Neural progenitor cell (in vitro differentiated cells): ENCODE data around the gene JPH2. TPM values are rescaled to one million over a fixed set of nuclear protein-coding genes. Genes with fewer than 3 reads are reported as not detected.

Source experiments
- DNase-seq: peaks from one replicate; pipeline ENCODE4 v3.0.0-alpha.2; 2016; ENCODE audit warnings: low spot score
- H2AFZ ChIP-seq: fragments of 200-600 bp; sonication (generic); replicated peaks from 2 replicates; pipeline ENCODE4 v1.6.1; 2016; ENCODE audit warnings: antibody characterized with exemption
- H3F3A ChIP-seq: fragments of 200-600 bp; sonication (generic); 2 replicates; pipeline ENCODE4 v1.6.1; 2016; ENCODE audit warnings: antibody characterized with exemption, low read depth
- H3K27ac ChIP-seq: fragments of 200-600 bp; sonication (generic); 2 replicates; pipeline ENCODE4 v1.5.1; 2016; ENCODE audit warnings: mild to moderate bottlenecking
- H3K27me3 ChIP-seq: fragments of 200-600 bp; sonication (generic); 2 replicates; pipeline ENCODE4 v1.6.1; 2016; ENCODE audit warnings: mild to moderate bottlenecking, moderate library complexity
- H3K36me3 ChIP-seq: fragments of 200-600 bp; sonication (generic); 2 replicates; pipeline ENCODE4 v1.5.1; 2016
- H3K4me1 ChIP-seq: fragments of 200-600 bp; sonication (generic); 2 replicates; pipeline ENCODE4 v1.6.1; 2016; ENCODE audit warnings: mixed run types
- H3K4me2 ChIP-seq: fragments of 200-600 bp; sonication (generic); 2 replicates; pipeline ENCODE4 v1.6.1; 2016
- H3K4me3 ChIP-seq: fragments of 200-600 bp; sonication (generic); 2 replicates; pipeline ENCODE4 v1.5.1; 2016
- H3K79me2 ChIP-seq: fragments of 200-600 bp; sonication (generic); 2 replicates; pipeline ENCODE4 v1.6.1; 2016; ENCODE audit warnings: low read depth
- H3K9ac ChIP-seq: fragments of 200-600 bp; sonication (generic); 2 replicates; pipeline ENCODE4 v1.6.1; 2016
- H3K9me3 ChIP-seq: fragments of 200-600 bp; sonication (generic); 2 replicates; pipeline ENCODE4 v1.5.1; 2016; ENCODE audit warnings: low read depth
- H4K20me1 ChIP-seq: fragments of 200-600 bp; sonication (generic); 2 replicates; pipeline ENCODE4 v1.6.1; 2016; ENCODE audit warnings: low read depth
- H3K27ac Mint-ChIP-seq: 3 replicates; pipeline ENCODE4 v1.8.0; 2021; ENCODE audit warnings: mixed read lengths
- H3K27me3 Mint-ChIP-seq: 2 replicates; pipeline ENCODE4 v1.8.0; 2022; ENCODE audit warnings: low read depth, mild to moderate bottlenecking, inconsistent platforms, moderate library complexity, mixed read lengths; ENCODE audit not compliant: insufficient read depth
- H3K36me3 Mint-ChIP-seq: 3 replicates; pipeline ENCODE4 v1.8.0; 2021; ENCODE audit warnings: mixed read lengths
- H3K4me1 Mint-ChIP-seq: 3 replicates; pipeline ENCODE4 v1.8.0; 2021; ENCODE audit warnings: mixed read lengths
- H3K4me3 Mint-ChIP-seq: 3 replicates; pipeline ENCODE4 v1.8.0; 2021; ENCODE audit warnings: mild to moderate bottlenecking, moderate library complexity, mixed read lengths
- H3K9me3 Mint-ChIP-seq: 3 replicates; pipeline ENCODE4 v1.8.0; 2020; ENCODE audit warnings: mixed read lengths
- EZH2 ChIP-seq: fragments of 200-600 bp; sonication (generic); IDR thresholded peaks from 2 replicates; pipeline ENCODE4 v1.6.1; 2017; ENCODE audit warnings: antibody characterized with exemption, mild to moderate bottlenecking, moderate library complexity
- EZH2phosphoT487 ChIP-seq: fragments of 200-600 bp; sonication (generic); IDR thresholded peaks from 2 replicates; pipeline ENCODE4 v1.6.1; 2017; ENCODE audit warnings: antibody characterized with exemption
- total RNA-seq: library from RNA; depleted of rRNA; stranded (reverse); fragments of >200 nt; gene quantifications from 2 replicates; pipeline ENCODE4 v1.2.3, GENCODE V29; 2015; ENCODE audit warnings: low replicate concordance
- TF ChIP-seq, protein P1 (sequence below): fragments of 200-600 bp; sonication (generic); IDR thresholded peaks from 2 replicates; pipeline ENCODE4 v1.5.1; 2017; ENCODE audit warnings: antibody characterized with exemption, mild to moderate bottlenecking

The JPH2 gene
- total RNA-seq, 1 donor from 2014 or later: not detected

DNA sequence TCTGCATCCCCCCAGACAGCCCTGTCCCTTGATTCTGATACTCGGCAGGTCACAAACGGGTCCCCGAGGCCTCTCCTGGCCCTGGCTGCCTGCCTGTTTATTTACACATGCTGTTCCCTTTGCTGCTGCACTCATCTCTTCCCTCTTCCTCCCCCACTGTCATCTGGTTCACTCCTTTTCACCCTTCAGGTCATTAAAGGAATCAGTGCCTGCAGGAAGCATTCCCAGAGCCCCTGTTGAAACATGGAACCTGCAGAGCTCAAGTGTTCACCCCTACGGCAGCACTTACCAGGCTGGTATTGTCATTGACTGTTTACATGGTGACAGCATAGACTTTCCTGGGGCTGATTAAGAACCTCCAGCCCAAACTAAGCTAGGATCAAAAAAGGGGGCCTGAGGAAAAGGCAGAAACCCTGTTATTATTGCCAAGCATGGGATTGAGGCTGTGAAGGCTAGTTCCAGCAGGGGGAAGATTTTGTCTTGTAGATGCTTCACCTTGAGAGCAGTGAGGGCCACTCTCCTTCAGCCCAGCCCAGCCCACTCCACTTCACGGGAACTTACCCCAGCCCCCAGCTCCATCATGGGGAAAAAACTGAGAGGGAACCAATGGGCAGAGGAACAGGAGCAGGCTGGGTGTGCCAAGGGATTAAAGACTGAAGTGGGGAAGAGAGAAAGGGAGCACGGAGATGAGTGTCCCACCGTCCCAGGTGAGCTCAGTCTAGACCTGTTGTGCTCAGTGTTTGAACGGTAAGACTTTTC, 73.2 kb downstream of the JPH2 start:
- no peaks in the 10 kb centered on the region for H3K27me3 ChIP-seq
- Mint-ChIP-seq H3K4me3 (no peak overlapping the region), H3K9me3 (peaks cover 4% of the 10 kb centered on the region), H3K4me1 (peaks cover 9% of the 10 kb centered on the region), H3K36me3 (no peaks in the 10 kb centered on the region), H3K27ac (peak overlapping the region; percentile 37), H3K27me3 (peaks cover 12% of the 10 kb centered on the region)
- H2AFZ ChIP-seq: no peak overlapping the region
- TF ChIP-seq, protein P1, sequence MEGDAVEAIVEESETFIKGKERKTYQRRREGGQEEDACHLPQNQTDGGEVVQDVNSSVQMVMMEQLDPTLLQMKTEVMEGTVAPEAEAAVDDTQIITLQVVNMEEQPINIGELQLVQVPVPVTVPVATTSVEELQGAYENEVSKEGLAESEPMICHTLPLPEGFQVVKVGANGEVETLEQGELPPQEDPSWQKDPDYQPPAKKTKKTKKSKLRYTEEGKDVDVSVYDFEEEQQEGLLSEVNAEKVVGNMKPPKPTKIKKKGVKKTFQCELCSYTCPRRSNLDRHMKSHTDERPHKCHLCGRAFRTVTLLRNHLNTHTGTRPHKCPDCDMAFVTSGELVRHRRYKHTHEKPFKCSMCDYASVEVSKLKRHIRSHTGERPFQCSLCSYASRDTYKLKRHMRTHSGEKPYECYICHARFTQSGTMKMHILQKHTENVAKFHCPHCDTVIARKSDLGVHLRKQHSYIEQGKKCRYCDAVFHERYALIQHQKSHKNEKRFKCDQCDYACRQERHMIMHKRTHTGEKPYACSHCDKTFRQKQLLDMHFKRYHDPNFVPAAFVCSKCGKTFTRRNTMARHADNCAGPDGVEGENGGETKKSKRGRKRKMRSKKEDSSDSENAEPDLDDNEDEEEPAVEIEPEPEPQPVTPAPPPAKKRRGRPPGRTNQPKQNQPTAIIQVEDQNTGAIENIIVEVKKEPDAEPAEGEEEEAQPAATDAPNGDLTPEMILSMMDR: no peak
- no peak for TF ChIP-seq EZH2
- no peak for TF ChIP-seq EZH2phosphoT487
- no peak overlapping the region for H3K27ac ChIP-seq
- no peaks in the 10 kb centered on the region for H3K4me1 ChIP-seq
- no peaks in the 10 kb centered on the region for H3F3A ChIP-seq
- no peaks in the 10 kb centered on the region for H3K36me3 ChIP-seq
- H3K4me2 ChIP-seq: no peak overlapping the region
- no peak overlapping the region for H3K4me3 ChIP-seq
- no peak for DNase-seq
- no peaks in the 10 kb centered on the region for H3K9me3 ChIP-seq
- H3K79me2 ChIP-seq: no peaks in the 10 kb centered on the region
- no peak overlapping the region for H3K9ac ChIP-seq
- no peaks in the 10 kb centered on the region for H4K20me1 ChIP-seq

DNA sequence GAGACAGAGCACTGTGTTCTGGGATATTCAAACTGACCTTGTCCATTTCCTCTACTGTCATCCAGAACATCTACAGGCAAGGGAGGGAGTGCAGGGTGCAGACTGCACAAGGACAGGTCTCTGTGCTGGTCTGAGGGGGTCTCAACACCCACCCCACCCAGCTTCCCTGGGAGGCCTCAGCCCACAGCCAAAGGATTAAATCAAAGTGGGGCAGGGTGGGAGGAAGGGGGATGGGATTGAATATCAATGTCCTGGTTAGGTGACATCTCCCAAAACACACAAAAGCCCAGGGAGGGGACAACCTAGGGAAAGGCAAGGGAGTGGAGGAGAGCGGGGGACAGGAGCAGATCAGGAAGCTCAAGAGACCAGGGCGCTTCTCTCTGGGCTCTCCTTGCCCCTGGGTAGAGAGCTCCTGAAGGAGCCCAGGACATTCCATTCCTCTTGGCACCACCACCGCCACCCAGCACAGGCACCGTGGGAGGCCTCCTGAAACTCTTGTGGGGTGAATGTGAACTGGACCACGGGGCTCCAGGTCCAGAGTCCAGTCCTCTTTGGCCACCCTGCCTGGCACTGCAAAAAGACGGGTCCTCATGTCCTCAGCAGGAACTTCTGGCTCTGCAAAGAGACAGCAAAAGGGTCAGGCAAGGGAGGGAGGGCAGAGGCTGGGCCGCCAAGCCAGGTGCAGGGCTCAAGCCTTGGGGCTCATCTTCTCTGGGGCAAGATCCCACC, 73.9 kb downstream of the JPH2 start:
- Mint-ChIP-seq H3K9me3 (peaks cover 9% of the 10 kb centered on the region), H3K4me3 (no peak overlapping the region), H3K4me1 (peaks cover 6% of the 10 kb centered on the region), H3K27ac (no peak overlapping the region), H3K36me3 (no peaks in the 10 kb centered on the region), H3K27me3 (peaks cover 10% of the 10 kb centered on the region)
- no peaks in the 10 kb centered on the region for H4K20me1 ChIP-seq
- no peaks in the 10 kb centered on the region for H3K36me3 ChIP-seq
- H3K4me3 ChIP-seq: no peak overlapping the region
- no peaks in the 10 kb centered on the region for H3K79me2 ChIP-seq
- DNase-seq: no peak
- H3F3A ChIP-seq: no peaks in the 10 kb centered on the region
- no peak for TF ChIP-seq EZH2
- TF ChIP-seq, protein P1: no peak
- H3K4me1 ChIP-seq: no peaks in the 10 kb centered on the region
- no peak overlapping the region for H3K9ac ChIP-seq
- no peaks in the 10 kb centered on the region for H3K9me3 ChIP-seq
- no peak overlapping the region for H3K27ac ChIP-seq
- H3K4me2 ChIP-seq: no peak overlapping the region
- no peaks in the 10 kb centered on the region for H3K27me3 ChIP-seq
- H2AFZ ChIP-seq: no peak overlapping the region

DNA sequence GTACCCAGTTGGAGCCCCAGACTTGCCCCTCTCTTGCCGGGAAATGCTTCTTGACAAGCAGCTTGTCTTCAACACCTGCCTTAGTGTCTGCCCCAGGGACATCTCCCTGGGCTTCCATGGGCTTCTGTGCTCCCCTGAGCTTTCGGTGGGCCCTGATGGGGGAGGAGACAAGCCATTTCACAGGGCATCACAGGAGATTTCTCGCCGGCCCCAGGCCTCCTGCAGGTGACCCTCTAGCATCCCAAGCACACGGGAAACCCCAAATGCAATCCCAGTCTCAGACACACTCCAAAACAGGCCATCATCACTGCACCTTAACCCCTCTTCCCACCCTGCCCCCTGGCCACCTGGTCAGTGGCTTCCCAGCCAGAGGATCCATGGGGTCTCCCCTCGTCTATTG, 74.5 kb downstream of the JPH2 start:
- no peak for TF ChIP-seq EZH2phosphoT487
- TF ChIP-seq, protein P1: no peak
- TF ChIP-seq EZH2: no peak
- Histone ChIP-seq H3K36me3 (no peaks in the 10 kb centered on the region), H3K79me2 (no peaks in the 10 kb centered on the region), H3K9me3 (no peaks in the 10 kb centered on the region), H3K9ac (no peak overlapping the region), H3K4me3 (no peak overlapping the region), H2AFZ (no peak overlapping the region), H3F3A (no peaks in the 10 kb centered on the region), H3K4me1 (no peaks in the 10 kb centered on the region), H3K27ac (no peak overlapping the region), H3K4me2 (no peak overlapping the region), H3K27me3 (no peaks in the 10 kb centered on the region), H4K20me1 (no peaks in the 10 kb centered on the region)
- peaks cover 11% of the 10 kb centered on the region for H3K27me3 Mint-ChIP-seq
- H3K4me3 Mint-ChIP-seq: no peak overlapping the region
- H3K9me3 Mint-ChIP-seq: peaks cover 15% of the 10 kb centered on the region
- peaks cover 6% of the 10 kb centered on the region for H3K4me1 Mint-ChIP-seq
- no peaks in the 10 kb centered on the region for H3K36me3 Mint-ChIP-seq
- DNase-seq: no peak
- peak overlapping the region; percentile 53 for H3K27ac Mint-ChIP-seq
